Measurements from ENCODE around the gene UBAC2.
"Not testable (repeated sequence)": the region's sequence is repeated elsewhere in the genome, so short reads cannot be mapped to it uniquely, and the experiment has no call there.

The UBAC2 gene

DNA sequence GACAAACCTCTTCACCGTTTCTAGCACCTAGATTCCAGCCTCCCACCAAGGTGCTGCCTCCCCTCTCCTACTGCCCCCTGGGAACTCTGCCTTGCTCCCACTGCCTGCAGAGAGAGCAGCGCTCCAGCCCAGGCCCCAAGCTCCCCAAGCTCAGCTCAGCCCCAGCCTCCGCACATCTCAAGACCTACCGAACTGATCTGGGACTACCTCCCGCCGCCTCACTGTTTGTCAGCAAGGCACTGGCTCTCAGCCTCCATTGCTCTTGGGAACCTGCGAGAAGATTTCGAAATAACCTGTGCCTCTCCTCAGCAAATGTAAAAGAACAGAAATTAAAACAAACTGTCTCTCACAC lies 198.9 kb downstream of the UBAC2 start:
- no peak for DNase-seq

DNA sequence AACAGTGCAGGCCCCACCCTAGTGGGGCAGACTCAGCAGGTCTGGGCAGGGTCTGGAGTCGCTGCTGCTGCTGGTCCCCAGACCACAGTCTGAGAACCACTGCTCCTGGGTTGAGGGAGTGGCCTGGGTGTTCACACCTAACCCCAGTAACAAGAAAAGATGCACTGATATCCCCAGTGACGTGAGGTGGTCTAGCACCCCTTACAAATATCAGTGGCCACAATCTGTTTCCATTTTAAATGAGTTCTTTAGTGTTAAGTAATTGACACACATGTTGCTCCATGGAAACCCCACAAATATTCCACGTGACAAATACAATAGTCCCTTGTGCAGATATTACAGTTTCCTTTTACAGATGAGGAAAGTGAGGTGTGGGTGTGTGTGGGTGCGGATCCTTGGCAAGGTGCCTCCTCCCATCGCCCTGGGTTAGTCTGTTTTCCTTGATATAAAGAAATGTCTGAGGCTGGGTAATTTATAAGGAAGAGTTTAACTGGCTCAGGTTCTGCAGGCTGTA lies 202.9 kb downstream of the UBAC2 start:
- DNase-seq = no peak

DNA sequence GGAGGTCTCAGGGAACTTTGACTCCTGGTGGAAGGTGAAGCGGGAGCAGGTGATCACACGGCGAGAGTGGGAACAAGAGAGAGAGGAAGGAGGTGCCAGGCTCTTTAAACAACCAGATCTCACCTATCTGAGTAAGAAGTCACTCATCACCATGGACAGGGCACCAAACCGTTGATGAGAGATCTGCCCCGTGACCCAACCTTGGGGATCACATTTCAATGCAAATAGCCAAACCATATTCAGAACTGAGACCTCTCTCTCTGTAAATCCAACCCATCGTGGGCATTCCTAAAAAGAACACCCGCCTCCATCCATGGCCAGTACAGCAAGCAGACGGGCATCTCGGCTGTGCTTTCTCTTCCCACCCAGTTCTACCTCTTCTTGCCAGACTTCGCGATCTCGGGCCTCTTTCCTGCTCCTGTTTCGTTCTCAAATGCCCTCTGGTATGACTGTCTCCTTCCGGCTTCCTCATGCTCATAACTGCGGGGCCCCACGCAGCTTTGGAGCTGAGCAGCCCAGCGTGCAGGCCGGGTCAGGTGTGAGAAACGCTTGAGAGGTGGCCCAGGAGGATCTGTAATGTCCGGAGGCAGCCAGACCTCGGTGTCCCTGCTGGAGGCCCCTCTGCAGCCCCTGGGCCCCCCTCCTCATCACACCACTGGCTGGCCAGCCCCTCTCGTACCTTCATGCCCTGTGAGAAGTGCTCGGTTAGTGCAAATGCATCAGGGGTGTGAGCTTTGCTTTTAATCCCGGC lies 203.5 kb downstream of the UBAC2 start:
- no peak for DNase-seq

DNA sequence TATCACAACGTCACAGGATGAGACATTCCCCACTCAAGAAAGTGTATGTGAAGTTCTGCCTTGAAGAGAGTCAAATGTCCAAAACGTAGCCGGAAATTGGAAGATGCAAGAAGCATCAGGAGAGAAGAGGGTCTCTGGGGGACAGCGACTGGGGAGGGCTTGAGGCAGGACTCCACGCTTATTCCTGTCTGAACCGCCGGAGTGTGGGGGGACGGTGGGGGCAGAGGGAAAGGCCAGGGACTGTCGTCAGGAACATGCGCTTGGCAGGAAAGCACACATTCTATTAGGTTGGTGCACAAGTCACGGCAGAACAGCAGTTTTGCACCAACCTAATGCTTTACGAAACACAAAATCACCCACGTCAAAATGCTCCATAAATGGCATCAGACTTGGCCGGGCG lies 205.3 kb downstream of the UBAC2 start:
- DNase-seq = no peak

DNA sequence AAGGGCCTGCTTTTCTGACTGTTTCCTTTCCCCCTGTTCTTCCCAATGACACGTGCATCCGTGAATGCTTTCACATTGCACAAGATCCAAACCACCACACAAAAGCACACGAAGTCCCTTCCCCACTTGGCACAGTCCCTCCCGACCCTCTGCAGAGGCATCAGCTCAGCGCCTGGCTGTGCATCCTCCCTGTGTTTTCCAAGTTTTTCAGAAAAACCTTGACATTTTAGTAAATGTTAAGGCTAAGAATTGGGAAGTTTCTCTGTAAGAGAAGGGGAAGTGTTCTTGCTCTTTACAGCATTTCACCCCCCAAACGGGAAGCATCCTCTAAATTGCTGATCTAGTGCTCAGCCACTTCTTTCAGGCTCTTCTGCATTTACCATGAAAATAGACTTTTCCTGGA lies 206.1 kb downstream of the UBAC2 start:
- no peak for DNase-seq

DNA sequence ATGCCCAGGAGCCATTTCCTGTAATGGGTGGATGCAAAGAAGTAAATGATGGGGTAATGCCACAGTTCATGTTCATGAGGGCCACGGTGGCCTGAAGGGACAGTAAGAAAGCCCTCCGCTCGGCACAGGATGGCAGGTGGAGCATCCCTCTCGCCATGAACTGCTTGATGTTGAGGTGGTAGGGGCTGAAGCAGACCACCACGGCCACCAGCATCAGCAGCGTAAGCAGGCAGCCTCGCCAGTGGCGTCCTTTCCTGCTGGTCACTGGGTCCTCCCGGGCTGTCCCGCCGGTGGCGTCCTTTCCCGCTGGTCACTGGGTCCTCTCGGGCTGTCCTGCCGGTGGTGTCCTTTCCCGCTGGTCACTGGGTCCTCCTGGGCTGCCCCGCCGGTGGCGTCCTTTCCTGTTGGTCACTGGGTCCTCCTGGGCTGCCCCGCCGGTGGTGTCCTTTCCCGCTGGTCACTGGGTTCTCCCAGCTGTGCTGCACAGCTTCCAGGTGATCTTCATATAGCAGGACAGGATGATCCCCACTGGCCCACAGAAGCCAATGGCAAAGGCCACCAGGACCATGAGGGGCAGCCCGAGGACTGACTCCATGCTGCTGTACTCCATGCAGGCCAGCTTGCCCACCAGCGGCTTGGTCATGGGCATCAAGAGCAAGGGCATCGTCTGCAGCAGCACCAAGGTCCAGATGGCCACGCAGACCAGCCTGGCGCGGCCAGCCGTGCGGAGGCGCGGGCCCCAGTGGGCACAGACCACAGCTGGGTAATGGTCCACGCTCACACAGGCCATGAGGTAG lies 207.4 kb downstream of the UBAC2 start:
- no peak for DNase-seq

DNA sequence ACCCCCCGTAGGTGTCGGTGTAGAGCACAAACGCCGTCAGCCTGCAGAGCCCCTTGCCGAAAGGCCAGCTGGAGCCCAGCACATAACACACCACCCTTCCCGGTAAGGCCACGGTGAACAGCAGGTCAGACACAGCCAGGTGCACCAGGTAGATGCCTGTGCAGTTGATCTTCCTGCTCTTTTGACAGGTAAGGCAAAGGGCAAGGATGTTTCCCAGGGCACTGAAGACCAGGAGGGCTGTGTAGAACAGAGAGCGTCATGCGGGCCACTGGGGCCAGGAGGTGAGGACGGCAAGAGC lies 208.0 kb downstream of the UBAC2 start:
- DNase-seq = no peak

DNA sequence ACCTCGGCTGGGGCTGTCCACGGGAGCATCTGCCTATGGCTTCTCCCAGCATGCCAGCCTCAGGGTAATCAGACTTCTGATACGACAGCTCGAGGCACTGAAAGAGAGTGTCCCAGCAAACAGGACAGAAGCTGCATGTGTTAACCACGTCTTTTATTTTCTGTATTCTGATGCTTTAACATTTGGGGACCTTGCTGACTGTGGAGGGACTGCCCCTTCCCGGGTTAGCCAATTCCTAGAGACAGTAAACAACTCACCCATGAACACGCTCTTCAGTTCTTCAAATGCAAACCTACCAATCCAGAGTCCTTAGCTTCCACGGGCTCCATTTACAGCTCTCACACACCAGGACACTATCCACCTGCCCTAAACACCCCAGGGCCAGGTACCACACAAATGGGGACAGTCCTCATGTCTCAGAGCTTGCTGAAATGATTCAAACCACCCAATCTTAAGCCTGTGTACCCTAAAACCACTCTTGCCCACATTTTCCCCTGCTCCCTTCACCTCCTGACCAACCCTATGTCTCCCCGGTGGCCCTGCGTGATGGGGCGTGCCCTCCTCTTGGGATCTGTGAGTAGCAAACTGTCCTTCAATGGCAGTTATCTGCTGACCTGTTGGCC lies 208.9 kb downstream of the UBAC2 start:
- DNase-seq = not testable (repeated sequence)

DNA sequence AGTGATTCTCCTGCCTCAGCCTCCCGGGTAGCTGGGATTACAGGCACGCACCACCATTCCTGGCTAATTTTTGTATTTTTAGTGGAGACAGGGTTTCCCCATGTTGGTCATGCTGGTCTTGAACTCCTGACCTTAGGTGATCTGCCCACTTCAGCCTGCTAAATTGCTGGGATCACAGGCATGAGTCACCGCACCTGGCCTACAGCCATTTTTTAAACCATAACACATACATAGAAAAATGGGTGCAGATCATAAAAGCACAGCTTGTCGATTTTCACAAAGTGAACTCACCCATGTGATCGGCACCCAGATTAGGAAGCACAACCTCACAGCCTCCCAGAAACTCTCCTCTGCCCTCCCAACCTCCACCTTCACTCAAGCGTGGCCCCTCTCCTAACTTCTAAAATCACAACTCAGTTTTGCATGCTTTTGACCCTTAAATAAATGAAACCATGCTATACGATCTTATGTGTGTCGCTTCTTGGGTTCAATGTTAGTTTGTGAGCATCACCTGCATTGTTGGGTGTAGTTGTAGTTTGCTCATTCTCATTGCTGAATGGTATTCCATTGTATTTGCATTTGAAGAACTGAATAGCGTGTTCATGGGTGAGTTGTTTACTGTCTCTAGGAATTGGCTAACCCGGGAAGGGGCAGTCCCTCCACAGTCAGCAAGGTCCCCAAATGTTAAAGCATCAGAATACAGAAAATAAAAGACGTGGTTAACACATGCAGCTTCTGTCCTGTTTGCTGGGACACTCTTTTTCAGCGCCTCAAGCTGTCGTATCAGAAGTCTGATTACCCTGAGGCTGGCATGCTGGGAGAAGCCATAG lies 210.2 kb downstream of the UBAC2 start:
- DNase-seq = not testable (repeated sequence)

DNA sequence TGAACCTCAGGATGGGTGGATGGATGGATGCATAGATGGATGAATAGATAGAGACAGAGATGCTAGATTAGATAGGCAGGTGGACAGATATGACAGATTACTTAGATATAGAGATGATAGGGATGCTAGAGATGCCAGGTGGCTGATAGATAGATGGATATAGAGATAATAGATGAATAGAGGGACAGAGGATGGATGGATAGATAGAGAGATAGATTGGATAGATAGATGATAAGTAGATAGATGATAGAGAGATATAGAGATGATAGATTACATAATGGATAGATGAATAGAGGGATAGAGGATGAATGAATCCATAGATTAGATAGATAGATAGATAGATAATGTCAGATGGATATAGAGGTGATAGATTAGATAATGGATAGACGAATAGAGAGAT lies 212.2 kb downstream of the UBAC2 start:
- DNase-seq = no peak

DNA sequence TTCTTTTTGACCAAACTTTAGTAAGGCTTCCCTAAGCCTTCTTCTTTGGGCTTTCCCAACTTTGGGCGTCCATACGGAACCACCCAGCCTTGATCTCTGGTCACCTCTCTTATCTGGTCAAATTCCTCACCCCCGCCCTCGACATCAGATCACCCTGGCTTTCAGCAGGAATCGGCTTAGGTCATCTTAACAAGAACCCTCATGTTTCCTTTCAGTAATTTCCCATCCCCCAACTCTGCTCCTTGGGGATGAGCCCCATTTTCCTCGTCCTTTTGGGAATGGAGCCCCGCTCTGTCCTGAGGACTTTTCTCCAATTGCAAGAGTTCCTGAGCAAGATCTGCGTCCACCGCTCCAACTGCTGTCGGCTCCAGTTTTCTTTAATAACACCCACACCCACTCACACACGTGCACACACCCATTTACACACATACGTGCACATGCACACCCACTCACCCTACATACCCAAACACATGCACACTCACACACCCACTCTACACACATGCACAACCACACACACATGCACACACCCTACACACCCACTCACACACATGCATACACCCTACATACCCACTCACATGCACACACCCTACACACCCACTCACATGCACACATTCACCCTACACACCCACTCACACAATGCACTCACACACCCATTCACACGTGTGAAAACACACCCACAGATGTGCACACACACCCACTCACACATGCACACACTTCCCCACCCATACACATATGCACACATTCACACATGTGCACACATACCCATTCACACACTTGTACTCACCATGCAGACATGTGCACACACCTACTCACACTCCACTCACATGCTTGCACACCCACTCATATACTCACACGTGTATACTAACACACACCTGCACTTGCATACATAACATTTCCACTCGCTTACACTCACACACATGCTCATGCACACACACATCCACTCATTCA lies 213.7 kb downstream of the UBAC2 start:
- DNase-seq = no peak

DNA sequence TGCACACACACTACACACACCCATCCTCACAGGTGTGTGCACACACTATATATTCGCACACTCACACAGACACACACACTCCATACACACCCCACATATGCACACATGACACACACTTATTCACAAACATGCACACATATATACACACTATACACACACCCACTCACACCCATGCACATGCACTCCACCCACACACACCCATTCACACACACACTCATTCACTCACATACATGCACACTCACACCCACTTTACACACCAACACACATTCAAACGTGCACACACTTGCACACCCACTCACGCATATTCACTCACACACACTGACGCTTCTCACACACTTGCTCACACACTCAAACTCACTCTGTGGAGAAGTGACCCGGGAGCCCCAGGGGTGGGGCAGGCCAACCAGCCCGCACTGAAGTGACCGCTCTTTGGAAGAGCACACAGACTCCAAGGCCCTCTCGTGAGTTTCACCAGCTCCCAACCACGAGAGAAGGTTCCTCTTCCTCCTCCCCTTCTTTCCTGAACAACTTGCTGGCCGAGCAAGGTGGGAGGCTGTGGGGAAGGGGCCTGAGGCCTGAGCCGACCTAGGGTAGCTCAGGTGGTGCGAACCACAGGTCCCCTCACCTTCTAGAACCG lies 214.5 kb downstream of the UBAC2 start:
- DNase-seq = no peak

DNA sequence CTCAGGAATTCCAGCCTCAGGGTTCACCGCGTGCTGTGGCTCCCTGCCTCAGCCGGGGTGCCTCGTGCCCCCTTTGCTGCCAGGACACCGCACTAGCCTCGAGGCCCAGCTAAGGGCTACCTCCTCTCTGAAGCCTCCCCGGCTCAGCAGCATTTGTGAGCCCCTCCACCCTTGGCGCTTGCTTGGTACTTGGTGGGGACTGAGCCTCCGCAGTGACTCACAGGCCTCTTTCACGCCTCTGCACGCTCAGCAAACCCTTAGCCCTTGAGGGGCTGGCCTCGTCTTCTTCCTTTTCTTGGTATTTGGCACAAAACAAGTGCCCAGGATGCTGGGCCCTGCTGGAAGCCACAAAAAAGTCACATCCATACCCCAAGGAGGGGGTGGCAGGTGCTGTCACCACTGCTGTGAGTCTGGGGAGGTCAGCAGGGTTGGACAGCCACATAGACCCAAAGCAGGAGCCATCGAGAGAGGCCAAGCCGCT lies 215.2 kb downstream of the UBAC2 start:
- no peak for DNase-seq

DNA sequence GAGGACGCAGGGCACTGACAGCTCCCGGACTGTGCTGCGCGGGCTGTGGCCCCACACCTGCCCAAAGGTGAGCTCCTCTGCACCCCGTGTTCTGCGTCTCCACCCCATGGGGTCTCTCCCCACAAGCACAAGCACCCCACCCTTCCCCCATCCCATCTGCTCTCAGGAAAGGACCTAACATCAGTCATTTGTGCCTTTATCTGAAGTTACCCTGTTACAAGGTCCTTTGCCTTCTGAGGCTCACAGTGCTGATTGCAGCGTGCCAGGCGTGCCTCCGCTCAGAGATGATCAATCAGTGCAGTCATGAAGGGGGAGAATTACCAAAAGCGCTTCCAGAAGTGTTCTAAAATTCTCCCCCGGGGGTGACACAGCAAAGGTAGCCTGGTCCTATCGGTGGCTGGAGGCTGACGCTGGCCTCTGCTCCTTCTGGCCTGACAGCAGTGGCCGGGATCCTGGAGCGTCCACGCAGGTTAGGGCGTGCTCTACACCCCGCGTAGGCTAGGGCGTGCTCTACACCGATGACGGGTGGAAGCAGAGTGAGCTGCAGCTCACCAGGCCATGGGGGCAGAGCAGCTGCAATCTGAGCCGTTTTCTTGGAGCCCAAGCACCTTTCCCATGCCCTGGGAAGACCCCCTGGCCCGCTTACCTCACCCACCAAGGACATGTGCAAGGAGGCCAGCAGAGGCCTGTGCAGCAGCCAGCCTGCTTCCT lies 215.9 kb downstream of the UBAC2 start:
- no peak for DNase-seq

DNA sequence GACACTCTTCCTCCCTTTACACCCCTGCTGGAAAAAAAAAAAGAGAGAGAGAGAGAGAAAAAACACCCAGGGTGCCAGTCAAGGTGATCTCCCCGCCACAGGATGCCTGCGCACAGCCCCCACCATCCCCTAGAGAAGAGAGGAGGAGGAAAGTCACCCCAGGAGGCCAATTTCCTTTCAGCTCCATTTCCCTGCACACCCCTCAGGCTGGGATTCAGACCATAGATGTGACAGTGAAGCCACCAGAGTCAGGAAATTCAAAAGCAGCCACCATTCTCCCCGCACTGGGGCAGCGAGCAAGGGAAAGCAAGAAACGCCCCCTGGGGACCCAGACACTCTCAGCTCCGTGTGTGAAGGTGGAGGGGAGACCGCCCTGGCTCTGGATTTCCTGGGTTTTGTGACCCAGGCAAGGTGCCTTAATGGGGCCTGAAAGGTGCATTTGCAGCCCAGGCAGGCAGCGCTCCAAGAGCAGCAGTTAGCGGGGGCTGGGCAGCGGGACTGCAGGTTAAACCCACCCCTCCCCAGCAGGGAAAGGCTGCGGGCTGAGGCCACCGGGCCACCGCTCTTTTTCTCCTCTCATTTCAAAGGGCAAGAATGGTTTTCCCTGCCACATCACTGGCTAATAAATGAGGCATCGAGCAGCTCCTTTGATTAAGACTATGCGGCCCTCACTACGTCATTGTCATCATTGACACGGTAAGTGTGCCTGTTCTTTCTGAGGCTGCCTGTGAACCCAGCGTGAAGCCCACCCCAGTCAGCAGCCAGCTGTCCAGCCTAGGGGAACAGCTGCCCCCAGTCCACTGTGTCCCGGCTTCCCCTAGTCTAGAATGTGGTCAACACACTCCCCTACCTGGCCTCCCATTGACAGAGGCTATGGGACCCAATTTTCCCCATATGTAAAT lies 216.8 kb downstream of the UBAC2 start:
- DNase-seq = no peak

DNA sequence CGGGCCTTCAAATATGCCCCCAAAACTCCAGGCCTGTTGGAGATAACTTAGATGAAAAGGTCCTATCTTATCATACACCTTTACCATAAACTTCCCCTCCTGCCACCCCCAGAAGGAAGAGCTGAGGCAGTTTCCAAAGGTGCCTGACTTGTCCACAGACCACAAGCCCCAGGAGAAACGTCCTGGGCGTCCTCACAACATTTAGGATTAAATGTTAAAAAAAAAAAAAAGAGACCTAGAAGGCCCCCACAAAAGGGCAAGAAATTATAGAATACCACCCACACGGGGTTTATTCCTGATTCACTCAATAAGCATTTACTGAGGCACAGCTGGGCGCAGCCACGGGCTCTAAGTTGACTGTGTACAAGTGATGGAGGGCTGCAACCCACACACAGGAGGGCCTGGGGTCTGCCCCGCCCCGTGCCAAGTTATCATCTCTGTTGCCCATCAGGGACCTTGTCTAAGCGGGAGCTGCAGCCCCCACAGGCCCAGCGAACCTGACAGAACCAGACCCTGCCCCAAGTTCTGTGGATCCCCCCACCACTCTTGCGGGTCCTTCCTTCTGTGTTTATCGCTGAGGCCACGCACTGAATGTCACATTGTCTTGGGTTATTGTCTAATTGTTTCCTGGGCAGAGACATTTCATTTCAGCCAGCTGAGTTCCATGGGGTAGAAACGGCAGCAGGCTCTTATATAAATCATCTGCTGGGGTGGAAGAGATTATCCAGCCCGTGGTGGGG lies 217.6 kb downstream of the UBAC2 start:
- DNase-seq = no peak

DNA sequence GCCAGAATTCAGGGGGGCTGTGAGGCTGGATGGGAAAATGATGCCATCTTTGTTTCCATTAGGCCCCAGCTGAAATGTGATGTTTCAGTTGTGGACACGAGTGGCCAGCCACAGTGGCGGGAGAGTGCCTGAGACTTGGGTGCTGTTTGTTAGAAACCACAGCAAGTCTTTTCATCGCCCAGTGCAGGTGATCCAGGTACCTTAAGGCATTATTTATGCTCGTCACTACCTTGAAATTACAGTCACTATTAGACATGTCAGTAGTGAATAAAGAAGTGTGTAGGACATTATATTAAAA lies 218.1 kb downstream of the UBAC2 start:
- no peak for DNase-seq

DNA sequence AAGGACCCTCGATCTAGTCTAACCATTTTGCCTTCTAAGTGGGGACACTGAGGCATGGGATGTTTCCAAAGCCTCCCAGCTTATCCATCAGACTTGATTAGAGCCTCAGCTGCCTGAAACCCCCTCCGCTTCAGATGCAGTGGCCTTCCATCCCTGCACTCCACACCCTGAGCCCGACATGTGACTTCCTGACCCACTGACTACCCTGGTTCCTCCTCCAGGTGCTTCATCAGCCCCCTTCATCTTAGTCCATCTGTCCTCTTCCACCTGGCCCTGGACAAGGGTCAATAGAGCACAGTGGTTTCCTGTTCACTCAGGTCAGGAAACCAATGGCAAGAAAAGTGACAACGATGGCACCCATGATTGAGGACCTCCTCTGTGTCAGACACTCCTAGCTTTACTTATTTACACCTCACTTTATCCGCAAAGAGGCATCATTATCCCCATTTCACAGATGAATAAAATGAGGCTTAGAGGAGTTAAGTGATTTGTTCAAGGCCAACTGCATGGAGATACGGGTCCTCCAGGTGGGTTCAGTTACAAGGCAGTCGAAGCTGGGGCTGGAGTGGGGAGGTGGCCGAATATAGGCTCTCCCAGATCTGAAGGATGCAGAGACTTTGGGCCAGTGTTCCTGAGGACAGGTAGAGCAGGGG lies 219.1 kb downstream of the UBAC2 start:
- no peak for DNase-seq

Measured in femur (tissue), 1 donor.